Endothelial cell of umbilical vein (primary cell): ENCODE measurements around the gene SSH2. TPM values are rescaled to one million over a fixed set of nuclear protein-coding genes. Genes with fewer than 3 reads are reported as not detected.

Source experiments
- BruUV-seq: library from RNA; stranded (reverse); fragments of 400-500 nt; replicated peaks from 2 replicates; lab custom pipeline; 2021; lab: Mats Ljungman, UMichigan
- CTCF ChIA-PET: fragments of 300-600, 350-600 bp; sonication (Branson Sonifier 250); formaldehyde crosslinking; loops from one replicate; lab custom pipeline; 2021; ENCODE audit warnings: antibody characterized with exemption, inconsistent platforms; lab: Charles Lee
- POLR2A ChIA-PET: fragments of 300-600, 350-600 bp; sonication (Branson Sonifier 250); formaldehyde crosslinking; loops from one replicate; lab custom pipeline; 2021; ENCODE audit warnings: antibody characterized with exemption, inconsistent platforms; lab: Charles Lee
- DNase-seq: peaks from one replicate; pipeline ENCODE4 v3.0.0-alpha.2; 2011; ENCODE audit warnings: low read depth, low spot score
- FAIRE-seq: peaks from 2 replicates; lab custom pipeline; 2011; peaks lifted over from hg19 to GRCh38; lab: Jason Lieb, UNC
- H2AFZ ChIP-seq: 2 replicates; pipeline ENCODE4 v1.6.0; 2012; ENCODE audit warnings: low read depth, low read length, control low read depth, inconsistent platforms
- H3K27ac ChIP-seq: 2 replicates; pipeline ENCODE4 v1.5.1; 2011; ENCODE audit warnings: low read depth, mild to moderate bottlenecking, control low read depth, low read length, moderate library complexity; ENCODE audit not compliant: insufficient read depth
- H3K27me3 ChIP-seq, 2 experiments: 2 replicates each; pipeline versions ENCODE4 v1.6.0 to v1.6.1; 2011; ENCODE audit warnings: low read length in 2 of 2, mixed read lengths in 1 of 2; ENCODE audit not compliant: control insufficient read depth in 2 of 2, insufficient read depth in 2 of 2
- H3K36me3 ChIP-seq, 2 experiments: 2 replicates in 1 of 2; 3 replicates in 1 of 2; pipeline ENCODE4 v1.5.1; 2011; ENCODE audit warnings: low read length in 2 of 2, mild to moderate bottlenecking in 1 of 2, moderate library complexity in 1 of 2; ENCODE audit not compliant: control insufficient read depth in 2 of 2, insufficient read depth in 2 of 2; ENCODE audit errors: extremely low read depth in 1 of 2
- H3K4me1 ChIP-seq: 3 replicates; pipeline ENCODE4 v1.5.1; 2011; ENCODE audit warnings: mild to moderate bottlenecking, low read length; ENCODE audit not compliant: control insufficient read depth, insufficient read depth; ENCODE audit errors: extremely low read depth
- H3K4me2 ChIP-seq: 2 replicates; pipeline ENCODE4 v1.6.1; 2011; ENCODE audit warnings: low read length, control low read depth, mixed read lengths; ENCODE audit not compliant: insufficient read depth
- H3K4me3 ChIP-seq, 3 experiments: fragments of 200-600 bp in 1 of 3; sonication (generic), shearing (Covaris generic) in 1 of 3; replicated peaks in 1 of 3; 2 replicates each; pipeline ENCODE4 v1.5.1; 2011 to 2016; ENCODE audit warnings: control low read depth in 3 of 3, low read length in 3 of 3, mild to moderate bottlenecking in 2 of 3, inconsistent platforms in 1 of 3, low read depth in 1 of 3, moderate library complexity in 1 of 3; ENCODE audit not compliant: insufficient read depth in 1 of 3
- H3K79me2 ChIP-seq: 2 replicates; pipeline ENCODE4 v1.6.0; 2012; ENCODE audit warnings: low read length, inconsistent platforms; ENCODE audit not compliant: control insufficient read depth, insufficient read depth
- H3K9ac ChIP-seq: replicated peaks from 2 replicates; pipeline ENCODE3; 2011; ENCODE audit warnings: low read length, control low read depth; ENCODE audit not compliant: insufficient read depth; ENCODE audit errors: extremely low read depth
- H3K9me1 ChIP-seq: replicated peaks from 3 replicates; pipeline ENCODE4 v1.6.0; 2011; ENCODE audit warnings: mild to moderate bottlenecking, low read length; ENCODE audit not compliant: control insufficient read depth, insufficient read depth; ENCODE audit errors: extremely low read depth
- H3K9me3 ChIP-seq: replicated peaks from 2 replicates; pipeline ENCODE4 v1.5.1; 2012; ENCODE audit warnings: low read length, inconsistent platforms; ENCODE audit not compliant: control insufficient read depth, insufficient read depth
- H4K20me1 ChIP-seq: replicated peaks from 2 replicates; pipeline ENCODE3; 2011; ENCODE audit warnings: mild to moderate bottlenecking, low read length; ENCODE audit not compliant: control insufficient read depth, insufficient read depth; ENCODE audit errors: extremely low read depth
- CTCF ChIP-seq, 2 donors: IDR thresholded peaks; 1 replicate in 1 of 2; 2 replicates in 1 of 2; pipeline ENCODE4 v1.5.1; 2011; ENCODE audit warnings: low read length in 2 of 2, mild to moderate bottlenecking in 2 of 2, moderate library complexity in 2 of 2, control low read depth in 1 of 2, inconsistent platforms in 1 of 2, low read depth in 1 of 2; ENCODE audit not compliant: insufficient read depth in 1 of 2; ENCODE audit errors: extremely low read depth in 1 of 2
- EZH2 ChIP-seq: IDR thresholded peaks from 2 replicates; pipeline ENCODE4 v1.6.1; 2012; ENCODE audit warnings: borderline replicate concordance, low read depth, mild to moderate bottlenecking, moderate library complexity, low read length, inconsistent platforms; ENCODE audit not compliant: severe bottlenecking
- FOS ChIP-seq: IDR thresholded peaks from 2 replicates; pipeline ENCODE4 v1.6.1; 2011; ENCODE audit warnings: mild to moderate bottlenecking, low read length, moderate library complexity, borderline replicate concordance; ENCODE audit not compliant: insufficient read depth
- GATA2 ChIP-seq: IDR thresholded peaks from 2 replicates; pipeline ENCODE4 v1.7.0; 2011; ENCODE audit warnings: low read depth, mild to moderate bottlenecking, moderate library complexity, mixed read lengths, low read length; ENCODE audit not compliant: insufficient read length, insufficient read depth
- JUN ChIP-seq: IDR thresholded peaks from 2 replicates; pipeline ENCODE4 v1.6.1; 2011; ENCODE audit warnings: borderline replicate concordance, low read depth; ENCODE audit not compliant: insufficient read length, insufficient read depth
- MAX ChIP-seq: IDR thresholded peaks from 2 replicates; pipeline ENCODE4 v1.6.1; 2011; ENCODE audit not compliant: insufficient read depth, insufficient read length
- MYC ChIP-seq: IDR thresholded peaks from one replicate; pipeline ENCODE4 v1.6.1; 2011; ENCODE audit warnings: mild to moderate bottlenecking, low read depth, low read length
- POLR2A ChIP-seq: IDR thresholded peaks from 2 replicates; pipeline ENCODE4 v1.6.1; 2012; ENCODE audit warnings: low read depth, mild to moderate bottlenecking, control low read depth, low read length
- POLR2AphosphoS5 ChIP-seq: IDR thresholded peaks from 2 replicates; pipeline ENCODE4 v1.6.1; 2012; ENCODE audit warnings: low read depth, mild to moderate bottlenecking, control low read depth, low read length, moderate library complexity; ENCODE audit not compliant: insufficient read depth
- dilution Hi-C: fragments of 300-500 bp; cut with MboI; formaldehyde crosslinking; loops from one replicate; pipeline ENCODE4 v1.15.0; 2019; ENCODE audit warnings: low sequenced_read_pairs; ENCODE audit not compliant: extremely low pct_ligation_motif_present
- intact Hi-C: fragments of 100-400 bp; cut with micrococcal nuclease; formaldehyde crosslinking; loops from one replicate; pipeline ENCODE4 v1.10.0; 2022
- polyA plus RNA-seq, 4 experiments: library from polyadenylated mRNA; depleted of rRNA in 3 of 4; stranded (reverse) in 3 of 4; unstranded in 1 of 4; fragments of >200 nt; gene quantifications; 2 replicates each; pipeline versions ENCODE4 v1.2.1 to v1.2.3, GENCODE V29; 2011 to 2012; ENCODE audit warnings: missing spikeins in 1 of 4
- total RNA-seq: library from RNA; stranded (reverse); gene quantifications from 2 replicates; pipeline ENCODE4 v1.2.3, GENCODE V29; 2021

The SSH2 gene
- total and polyA plus RNA-seq, 2 donors (not counting 3 experiments of a cell fraction or from before 2014, with no cell fraction given) = 24.6 to 60.9 TPM

- ChIA-PET POLR2A (interaction anchor here (0.7 kb wide), 1 partner anchor 257 kb away, joined by 4 read pairs; no protein-coding TSS in a partner anchor), CTCF (interaction anchor here (1.0 to 5.8 kb wide), 3 partner anchors 14 to 125 kb away, joined by 3 to 42 read pairs (median 12); no protein-coding TSS in a partner anchor)
- Histone ChIP-seq H3K27ac (no peak overlapping the region), H3K9me1 (no peaks in the 10 kb centered on the region), H3K4me1 (peaks cover 11% of the 10 kb centered on the region), H4K20me1 (no peaks in the 10 kb centered on the region), H3K79me2 (peaks cover 17% of the 10 kb centered on the region), H3K4me2 (no peak overlapping the region), H3K27me3 (no peaks in the 10 kb centered on the region), H3K9ac (no peak overlapping the region), H3K9me3 (no peaks in the 10 kb centered on the region), H3K4me3 (no peak overlapping the region), H2AFZ (no peak overlapping the region), H3K36me3 (no peaks in the 10 kb centered on the region)
- FAIRE-seq (no peak), DNase-seq (no peak)
- intact Hi-C loops (loop anchor here (5.0 kb wide), 1 partner anchor 147 kb away; no protein-coding TSS in a partner anchor), dilution Hi-C loops (no loop called here)
- no TSS peak for BruUV-seq
- TF ChIP-seq POLR2AphosphoS5 = no peak
- TF ChIP-seq MYC = no peak
- TF ChIP-seq JUN = no peak
- TF ChIP-seq EZH2 = no peak
- no peak for TF ChIP-seq FOS
- no peak for TF ChIP-seq MAX
- TF ChIP-seq GATA2 = no peak
- no peak for TF ChIP-seq CTCF (IDR thresholded peaks at IDR 0.05; ENCODE audit: extremely low read depth in 1 of 2, insufficient read depth in 1 of 2, low read depth in 1 of 2, low read length in 2 of 2)
- no peak for TF ChIP-seq POLR2A
These were observed 165.8 kb downstream of the SSH2 start for GRCh38 chr17:29764217-29764616.
